GM23338 (cell line): Measurements from ENCODE around the gene AGRP. TPM values are rescaled to one million over a fixed set of nuclear protein-coding genes. Genes with fewer than 3 reads are reported as not detected.

Source experiments
- ATAC-seq: fragments of 200-7000 bp; cut with Tn5 transposase; 3 replicates; pipeline ENCODE4 v1.9.1; 2020
- DNase-seq: peaks from one replicate; pipeline ENCODE4 v3.0.0-alpha.2; 2015; ENCODE audit warnings: low spot score
- H2AFZ ChIP-seq: fragments of 200-600 bp; sonication (generic); 2 replicates; pipeline ENCODE4 v1.8.0; 2016; ENCODE audit warnings: antibody characterized with exemption, mild to moderate bottlenecking, moderate library complexity
- H3F3A ChIP-seq: fragments of 200-600 bp; sonication (generic); replicated peaks from 2 replicates; pipeline ENCODE4 v1.8.0; 2017; ENCODE audit warnings: antibody characterized with exemption, mixed run types, low read depth
- H3K27ac ChIP-seq: fragments of 200-600 bp; sonication (generic); 2 replicates; pipeline ENCODE4 v1.6.1; 2016; ENCODE audit warnings: low read depth
- H3K27me3 ChIP-seq: fragments of 200-600 bp; sonication (generic); 2 replicates; pipeline ENCODE4 v1.8.0; 2016; ENCODE audit warnings: mild to moderate bottlenecking, mixed run types, moderate library complexity; ENCODE audit not compliant: insufficient read depth
- H3K36me3 ChIP-seq: fragments of 200-600 bp; sonication (generic); 2 replicates; pipeline ENCODE4 v1.8.0; 2016; ENCODE audit warnings: mild to moderate bottlenecking; ENCODE audit not compliant: insufficient read depth
- H3K4me1 ChIP-seq: fragments of 200-600 bp; sonication (generic); 2 replicates; pipeline ENCODE4 v1.8.0; 2016; ENCODE audit warnings: mild to moderate bottlenecking, moderate library complexity; ENCODE audit not compliant: insufficient read depth
- H3K4me2 ChIP-seq: fragments of 200-600 bp; sonication (generic); 2 replicates; pipeline ENCODE4 v1.7.1; 2017; ENCODE audit warnings: mixed run types
- H3K4me3 ChIP-seq: fragments of 200-600 bp; sonication (generic); 2 replicates; pipeline ENCODE4 v1.6.1; 2016; ENCODE audit warnings: mixed run types
- H3K79me2 ChIP-seq: fragments of 200-600 bp; sonication (generic); replicated peaks from 2 replicates; pipeline ENCODE4 v1.8.0; 2017; ENCODE audit warnings: mild to moderate bottlenecking; ENCODE audit not compliant: insufficient read depth
- H3K9me2 ChIP-seq: fragments of 200-600 bp; sonication (generic); 2 replicates; pipeline ENCODE4 v1.8.0; 2017; ENCODE audit not compliant: insufficient read depth
- H4K20me1 ChIP-seq: fragments of 200-600 bp; sonication (generic); replicated peaks from 2 replicates; pipeline ENCODE4 v1.8.0; 2017; ENCODE audit warnings: mild to moderate bottlenecking; ENCODE audit not compliant: insufficient read depth
- H3K27ac Mint-ChIP-seq: 2 replicates; pipeline ENCODE4 v1.8.0; 2020; ENCODE audit warnings: inconsistent platforms, mild to moderate bottlenecking, moderate library complexity, mixed read lengths
- H3K27me3 Mint-ChIP-seq: 3 replicates; pipeline ENCODE4 v1.8.0; 2022; ENCODE audit warnings: low read depth, mild to moderate bottlenecking, moderate library complexity, mixed read lengths, inconsistent platforms; ENCODE audit not compliant: insufficient read depth, poor library complexity
- H3K36me3 Mint-ChIP-seq: 3 replicates; pipeline ENCODE4 v1.8.0; 2021; ENCODE audit warnings: low read depth, mild to moderate bottlenecking, inconsistent platforms, moderate library complexity, mixed read lengths
- H3K4me1 Mint-ChIP-seq: 3 replicates; pipeline ENCODE4 v1.8.0; 2020; ENCODE audit warnings: mild to moderate bottlenecking, inconsistent platforms, mixed read lengths
- H3K4me3 Mint-ChIP-seq: 3 replicates; pipeline ENCODE4 v1.8.0; 2021; ENCODE audit warnings: moderate library complexity, mild to moderate bottlenecking, inconsistent platforms, mixed read lengths
- H3K9me3 Mint-ChIP-seq: 3 replicates; pipeline ENCODE4 v1.8.0; 2020; ENCODE audit warnings: moderate library complexity, mild to moderate bottlenecking, inconsistent platforms, mixed read lengths
- EZH2phosphoT487 ChIP-seq: fragments of 200-600 bp; sonication (generic); IDR thresholded peaks from one replicate; pipeline ENCODE4 v1.8.1; 2018; ENCODE audit warnings: antibody characterized with exemption; ENCODE audit not compliant: unreplicated experiment
- JUNB ChIP-seq: IDR thresholded peaks from one replicate; pipeline ENCODE4 v1.6.1; 2016; ENCODE audit warnings: antibody characterized with exemption; ENCODE audit not compliant: unreplicated experiment
- NANOG ChIP-seq: IDR thresholded peaks from 2 replicates; pipeline ENCODE4 v1.6.1; 2016; ENCODE audit warnings: antibody characterized with exemption, borderline replicate concordance
- STAT1 ChIP-seq: IDR thresholded peaks from one replicate; pipeline ENCODE4 v1.6.1; 2016; ENCODE audit warnings: antibody characterized with exemption; ENCODE audit not compliant: unreplicated experiment
- ZNF114 ChIP-seq: fragments of 250-450 bp; sonication (Bioruptor Pico); IDR thresholded peaks from 2 replicates; pipeline ENCODE4 v1.5.0; 2020; ENCODE audit warnings: mild to moderate bottlenecking, moderate library complexity
- ZNF331 ChIP-seq: fragments of 250-450 bp; sonication (Bioruptor Pico); IDR thresholded peaks from 2 replicates; pipeline ENCODE4 v1.5.0; 2020; ENCODE audit warnings: low read depth, mild to moderate bottlenecking, moderate library complexity
- polyA plus RNA-seq: library from polyadenylated mRNA; unstranded; fragments of >200 nt; fragmentation: Nextera tagmentation; extraction: Ambion mirVana; gene quantifications from 2 replicates; pipeline ENCODE4 v1.2.1, GENCODE V29; 2016
- total RNA-seq: library from RNA; depleted of rRNA; stranded (reverse); fragments of >200 nt; shearing (Covaris generic); gene quantifications from 2 replicates; pipeline ENCODE4 v1.2.3, GENCODE V29; 2014
- TF ChIP-seq, protein P1 (sequence below), 2 experiments: fragments of 200-600 bp in 1 of 2; sonication (generic) in 1 of 2; conservative IDR thresholded peaks; 2 replicates each; pipeline versions ENCODE4 v1.5.1 to v1.6.1; 2016 to 2017; ENCODE audit warnings: antibody characterized with exemption in 2 of 2, low read depth in 2 of 2, mild to moderate bottlenecking in 2 of 2, moderate library complexity in 1 of 2
- TF ChIP-seq, protein P2 (sequence below): IDR thresholded peaks from one replicate; pipeline ENCODE4 v1.6.1; 2018; ENCODE audit warnings: antibody characterized with exemption; ENCODE audit not compliant: unreplicated experiment

The AGRP gene
- total and polyA plus RNA-seq, 2 experiments from 2014 or later = not detected

DNA sequence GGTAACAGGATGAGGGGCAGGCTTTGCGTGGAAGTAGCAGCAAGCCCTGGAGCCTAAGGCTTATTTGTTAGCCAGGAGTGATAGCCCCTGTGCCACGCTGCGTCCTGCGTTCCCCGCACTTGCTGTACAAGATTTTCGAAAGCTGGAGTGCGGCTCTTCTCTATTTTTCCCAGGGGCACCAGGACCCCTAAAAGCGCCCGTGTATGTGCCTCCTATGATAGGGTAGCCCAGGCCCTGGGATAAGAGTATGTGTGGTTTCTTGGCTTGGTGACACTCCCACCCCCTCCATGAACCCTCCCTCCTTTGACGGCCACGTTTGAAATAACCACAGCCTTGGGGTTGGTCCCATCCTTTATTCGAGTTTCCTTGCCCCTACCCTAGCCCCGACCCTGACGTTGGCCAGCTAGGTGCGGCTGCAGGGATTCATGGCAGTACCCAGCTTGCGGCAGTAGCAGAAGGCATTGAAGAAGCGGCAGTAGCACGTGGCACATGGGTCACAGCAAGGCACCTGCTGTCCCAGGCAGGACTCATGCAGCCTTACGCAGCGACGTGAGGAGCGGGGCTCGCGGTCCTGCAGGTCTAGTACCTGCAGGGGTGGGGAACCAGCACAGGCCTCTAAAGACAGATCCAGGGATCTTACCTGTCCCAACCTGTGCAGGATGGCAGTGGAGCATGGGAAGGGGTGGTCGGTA, 968 bp downstream of the AGRP start:
- Histone ChIP-seq H3K27ac (no peak overlapping the region), H2AFZ (peak overlapping the region; percentile 99; the same call in 1 of the 2 replicates), H4K20me1 (peaks cover 4% of the 10 kb centered on the region; the same call in 1 of the 2 replicates), H3K79me2 (peaks cover 24% of the 10 kb centered on the region), H3K36me3 (no peaks in the 10 kb centered on the region), H3K4me1 (peaks cover 7% of the 10 kb centered on the region), H3K4me3 (peak overlapping the region; percentile 57; the same call in 1 of the 2 replicates), H3F3A (0 out of 2 replicates have a peak, but pooled peaks cover 6% of the 10 kb centered on the region), H3K4me2 (peak overlapping the region; percentile 80; the same call in 1 of the 2 replicates), H3K9me2 (no peaks in the 10 kb centered on the region), H3K27me3 (peaks cover 19% of the 10 kb centered on the region)
- TF ChIP-seq EZH2phosphoT487 = no peak
- TF ChIP-seq, protein P1, sequence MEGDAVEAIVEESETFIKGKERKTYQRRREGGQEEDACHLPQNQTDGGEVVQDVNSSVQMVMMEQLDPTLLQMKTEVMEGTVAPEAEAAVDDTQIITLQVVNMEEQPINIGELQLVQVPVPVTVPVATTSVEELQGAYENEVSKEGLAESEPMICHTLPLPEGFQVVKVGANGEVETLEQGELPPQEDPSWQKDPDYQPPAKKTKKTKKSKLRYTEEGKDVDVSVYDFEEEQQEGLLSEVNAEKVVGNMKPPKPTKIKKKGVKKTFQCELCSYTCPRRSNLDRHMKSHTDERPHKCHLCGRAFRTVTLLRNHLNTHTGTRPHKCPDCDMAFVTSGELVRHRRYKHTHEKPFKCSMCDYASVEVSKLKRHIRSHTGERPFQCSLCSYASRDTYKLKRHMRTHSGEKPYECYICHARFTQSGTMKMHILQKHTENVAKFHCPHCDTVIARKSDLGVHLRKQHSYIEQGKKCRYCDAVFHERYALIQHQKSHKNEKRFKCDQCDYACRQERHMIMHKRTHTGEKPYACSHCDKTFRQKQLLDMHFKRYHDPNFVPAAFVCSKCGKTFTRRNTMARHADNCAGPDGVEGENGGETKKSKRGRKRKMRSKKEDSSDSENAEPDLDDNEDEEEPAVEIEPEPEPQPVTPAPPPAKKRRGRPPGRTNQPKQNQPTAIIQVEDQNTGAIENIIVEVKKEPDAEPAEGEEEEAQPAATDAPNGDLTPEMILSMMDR (conservative IDR thresholded peaks at IDR 0.05; ENCODE audit: low read depth in 2 of 2) = no peak
- no peak for TF ChIP-seq JUNB
- no peak for TF ChIP-seq NANOG
- no peak for TF ChIP-seq STAT1
- no peak for TF ChIP-seq ZNF331 (CRISPR knock-in tag)
- TF ChIP-seq, protein P2, sequence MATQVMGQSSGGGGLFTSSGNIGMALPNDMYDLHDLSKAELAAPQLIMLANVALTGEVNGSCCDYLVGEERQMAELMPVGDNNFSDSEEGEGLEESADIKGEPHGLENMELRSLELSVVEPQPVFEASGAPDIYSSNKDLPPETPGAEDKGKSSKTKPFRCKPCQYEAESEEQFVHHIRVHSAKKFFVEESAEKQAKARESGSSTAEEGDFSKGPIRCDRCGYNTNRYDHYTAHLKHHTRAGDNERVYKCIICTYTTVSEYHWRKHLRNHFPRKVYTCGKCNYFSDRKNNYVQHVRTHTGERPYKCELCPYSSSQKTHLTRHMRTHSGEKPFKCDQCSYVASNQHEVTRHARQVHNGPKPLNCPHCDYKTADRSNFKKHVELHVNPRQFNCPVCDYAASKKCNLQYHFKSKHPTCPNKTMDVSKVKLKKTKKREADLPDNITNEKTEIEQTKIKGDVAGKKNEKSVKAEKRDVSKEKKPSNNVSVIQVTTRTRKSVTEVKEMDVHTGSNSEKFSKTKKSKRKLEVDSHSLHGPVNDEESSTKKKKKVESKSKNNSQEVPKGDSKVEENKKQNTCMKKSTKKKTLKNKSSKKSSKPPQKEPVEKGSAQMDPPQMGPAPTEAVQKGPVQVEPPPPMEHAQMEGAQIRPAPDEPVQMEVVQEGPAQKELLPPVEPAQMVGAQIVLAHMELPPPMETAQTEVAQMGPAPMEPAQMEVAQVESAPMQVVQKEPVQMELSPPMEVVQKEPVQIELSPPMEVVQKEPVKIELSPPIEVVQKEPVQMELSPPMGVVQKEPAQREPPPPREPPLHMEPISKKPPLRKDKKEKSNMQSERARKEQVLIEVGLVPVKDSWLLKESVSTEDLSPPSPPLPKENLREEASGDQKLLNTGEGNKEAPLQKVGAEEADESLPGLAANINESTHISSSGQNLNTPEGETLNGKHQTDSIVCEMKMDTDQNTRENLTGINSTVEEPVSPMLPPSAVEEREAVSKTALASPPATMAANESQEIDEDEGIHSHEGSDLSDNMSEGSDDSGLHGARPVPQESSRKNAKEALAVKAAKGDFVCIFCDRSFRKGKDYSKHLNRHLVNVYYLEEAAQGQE = no peak
- no peak for TF ChIP-seq ZNF114 (CRISPR knock-in tag)
- ATAC-seq = no peak
- Mint-ChIP-seq H3K9me3 (no peaks in the 10 kb centered on the region), H3K4me3 (peak overlapping the region; percentile 100), H3K36me3 (no peaks in the 10 kb centered on the region), H3K27ac (no peak overlapping the region), H3K27me3 (peaks cover 37% of the 10 kb centered on the region), H3K4me1 (peaks cover 5% of the 10 kb centered on the region; the same call in 2 of the 3 replicates)
- no peak for DNase-seq
